H1 (cell line): Measurements from ENCODE around the gene TSHZ2. TPM values are rescaled to one million over a fixed set of nuclear protein-coding genes. Genes with fewer than 3 reads are reported as not detected.

Experiments used
- BCL11A ChIP-seq, 2 experiments: IDR thresholded peaks; one replicate each; pipeline ENCODE4 v1.6.1; 2011; ENCODE audit warnings: low read depth in 2 of 2, low read length in 2 of 2, mild to moderate bottlenecking in 2 of 2
- CTBP2 ChIP-seq: IDR thresholded peaks from 2 replicates; pipeline ENCODE4 v1.7.0; 2011; ENCODE audit warnings: borderline replicate concordance, mild to moderate bottlenecking, moderate library complexity, mixed read lengths, low read length; ENCODE audit not compliant: insufficient read depth, insufficient read length
- POLR2AphosphoS5 ChIP-seq: IDR thresholded peaks from 2 replicates; pipeline ENCODE4 v1.6.1; 2011; ENCODE audit warnings: low read depth, low read length
- POU5F1 ChIP-seq: IDR thresholded peaks from 2 replicates; pipeline ENCODE4 v1.6.1; 2011; ENCODE audit warnings: low read depth, mild to moderate bottlenecking, low read length, moderate library complexity
- SIN3A ChIP-seq, 2 experiments: IDR thresholded peaks in 1 of 2; conservative IDR thresholded peaks in 1 of 2; 2 replicates each; pipeline ENCODE4 v1.6.1; 2011 to 2012; ENCODE audit warnings: low read length in 2 of 2, improper control_type of control experiment in 1 of 2, low read depth in 1 of 2, mild to moderate bottlenecking in 1 of 2
- SP1 ChIP-seq: IDR thresholded peaks from 2 replicates; pipeline ENCODE4 v1.6.1; 2011; ENCODE audit warnings: low read depth, low read length
- TAF7 ChIP-seq: optimal IDR thresholded peaks from 2 replicates; pipeline ENCODE3; 2011; ENCODE audit warnings: low read depth, mild to moderate bottlenecking, inconsistent platforms, low read length, moderate library complexity, borderline replicate concordance
- YY1 ChIP-seq: IDR thresholded peaks from 2 replicates; pipeline ENCODE4 v1.6.1; 2011; ENCODE audit warnings: low read depth, mild to moderate bottlenecking, low read length
- polyA plus RNA-seq, 7 experiments: library from polyadenylated mRNA; depleted of rRNA in 3 of 7; stranded (reverse) in 5 of 7; unstranded in 2 of 7; fragments of >200 nt in 5 of 7; fragments of 200-250 nt in 2 of 7; gene quantifications; 1 replicate in 5 of 7; 2 replicates in 1 of 7; 4 replicates in 1 of 7; pipeline versions ENCODE4 v1.2.1 to v1.2.3, GENCODE V29; 2011 to 2013; ENCODE audit warnings: missing spikeins in 2 of 7, mixed read lengths in 2 of 7
- total RNA-seq: library from RNA; stranded (reverse); fragmentation: NEBNext Ultra II Directional; extraction: Animal tissue kit (Norgen Biotek cat#: 25700); gene quantifications from 2 replicates; pipeline ENCODE4 v1.2.1, GENCODE V29; 2021

TSHZ2 gene
- total and polyA plus RNA-seq, 2 of the 8 experiments (the other 6 are each of a cell fraction or from before 2014, with no cell fraction given), result 0.14 to 0.30 TPM

DNA sequence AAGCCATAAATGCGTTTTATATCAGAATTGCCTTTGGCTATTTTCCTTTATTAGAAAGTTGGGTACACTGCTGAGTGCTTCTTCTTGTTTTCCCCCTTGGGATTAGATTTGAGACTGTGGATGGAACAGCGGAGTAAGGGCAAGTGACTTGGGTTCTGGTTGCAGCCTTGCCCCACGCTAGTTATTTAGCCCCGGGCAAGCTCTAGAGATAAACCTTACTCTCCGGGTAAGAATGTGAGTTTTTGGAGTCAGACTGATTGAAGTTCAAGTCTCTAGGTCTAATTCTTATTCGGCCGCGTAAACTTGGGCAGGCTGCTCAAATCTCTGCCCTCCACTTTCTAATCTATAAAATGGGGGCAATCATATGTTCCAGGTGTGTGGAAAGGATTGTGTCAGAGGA, 8.9 kb downstream of the TSHZ2 start (continued):
- TF ChIP-seq POU5F1 (no peak), SP1 (no peak), TAF7 (no peak), POLR2AphosphoS5 (no peak), CTBP2 (no peak), YY1 (no peak), BCL11A (IDR thresholded peaks at IDR 0.05; ENCODE audit: low read depth in 2 of 2, low read length in 2 of 2) (no peak), SIN3A (conservative IDR thresholded peaks at IDR 0.05 in 1 of 2, IDR thresholded peaks at IDR 0.05 in 1 of 2; ENCODE audit: low read depth in 1 of 2, low read length in 2 of 2) (no peak)
